G401 (cell line): ENCODE data around the gene THADA. TPM values are rescaled to one million over a fixed set of nuclear protein-coding genes. Genes with fewer than 3 reads are reported as not detected.
"Not testable (repeated sequence)": the region's sequence is repeated elsewhere in the genome, so short reads cannot be mapped to it uniquely, and the experiment has no call there.

Experiments
- DNase-seq: peaks from one replicate; pipeline ENCODE4 v3.0.0-alpha.2; 2015; ENCODE audit warnings: low spot score
- in situ Hi-C: cut with HindIII; loops from 2 replicates; pipeline ENCODE4 v1.10.0; 2016; ENCODE audit warnings: low sequenced_read_pairs, mixed read lengths
- total RNA-seq: library from RNA; depleted of rRNA; stranded (reverse); fragments of >200 nt; shearing (Covaris generic); gene quantifications from 2 replicates; pipeline ENCODE4 v1.2.3, GENCODE V29; 2014

Gene THADA
- total RNA-seq, 1 experiment from 2014 or later, result 35.9 TPM

GRCh38 chr2:43609290-43609918 is 13.6 kb upstream of the THADA start:
- DNase-seq, result peak; percentile 58
- in situ Hi-C loops, result no loop called here

GRCh38 chr2:43605851-43606250 is 10.0 kb upstream of the THADA start:
- in situ Hi-C loops, result no loop called here
- DNase-seq, result no peak

- in situ Hi-C loops, result no loop called here
- peak; percentile 37 for DNase-seq
These were observed 9.3 kb upstream of the THADA start for GRCh38 chr2:43605079-43605655.

GRCh38 chr2:43604674-43605073 is 8.8 kb upstream of the THADA start:
- in situ Hi-C loops, result no loop called here
- DNase-seq, result no peak

GRCh38 chr2:43600596-43600995 is 4.8 kb upstream of the THADA start:
- in situ Hi-C loops, result not testable (repeated sequence)

GRCh38 chr2:43594875-43595274 is 963 bp downstream of the THADA start:
- no peak for DNase-seq
- in situ Hi-C loops, result no loop called here

More at GRCh38 chr2:43600596-43600995, 4.8 kb upstream of the THADA start:
- DNase-seq, result not testable (repeated sequence)

GRCh38 chr2:43593254-43593653 is 2.6 kb downstream of the THADA start:
- in situ Hi-C loops, result no loop called here
- DNase-seq, result no peak

- DNase-seq, result no peak
- in situ Hi-C loops, result no loop called here
These were observed 3.4 kb downstream of the THADA start for GRCh38 chr2:43592443-43592842.

- no peak for DNase-seq
- in situ Hi-C loops, result no loop called here
These were observed 10.1 kb downstream of the THADA start for GRCh38 chr2:43585708-43586107.

GRCh38 chr2:43579275-43579981 is 16.4 kb downstream of the THADA start:
- in situ Hi-C loops, result no loop called here

GRCh38 chr2:43576981-43577892 is 18.6 kb downstream of the THADA start:
- peak; percentile 67 for DNase-seq
- in situ Hi-C loops, result no loop called here

More at GRCh38 chr2:43579275-43579981, 16.4 kb downstream of the THADA start:
- no peak for DNase-seq

- DNase-seq, result no peak
- in situ Hi-C loops, result no loop called here
These were observed 23.6 kb downstream of the THADA start for GRCh38 chr2:43572244-43572643.

GRCh38 chr2:43569921-43570320 is 25.9 kb downstream of the THADA start:
- in situ Hi-C loops, result no loop called here
- no peak for DNase-seq

- in situ Hi-C loops, result no loop called here
- DNase-seq, result no peak
These were observed 27.6 kb downstream of the THADA start for GRCh38 chr2:43568228-43568627.

GRCh38 chr2:43566461-43566729 is 29.4 kb downstream of the THADA start:
- in situ Hi-C loops, result no loop called here
- no peak for DNase-seq

GRCh38 chr2:43563679-43564078 is 32.2 kb downstream of the THADA start:
- in situ Hi-C loops, result no loop called here
- no peak for DNase-seq

GRCh38 chr2:43560231-43560547 is 35.6 kb downstream of the THADA start:
- in situ Hi-C loops, result no loop called here
- no peak for DNase-seq

- in situ Hi-C loops, result no loop called here
- DNase-seq, result no peak
These were observed 36.2 kb downstream of the THADA start for GRCh38 chr2:43559391-43560230.

- in situ Hi-C loops, result no loop called here
- no peak for DNase-seq
These were observed 38.6 kb downstream of the THADA start for GRCh38 chr2:43557196-43557595.
